Measurements from ENCODE around the gene RAD9A.
A peak's percentile ranks its signal among the peaks of the same experiment; 100 is the strongest.

RAD9A gene

GRCh38 chr11:67387518-67387917 lies 4.3 kb upstream of the RAD9A start:
- H3K4me3 ChIP-seq (ENCODE audit: low read depth in 1 of 2, low read length in 1 of 2): no peak overlapping the region
- peaks cover 4% of the 10 kb centered on the region for H3K27me3 ChIP-seq
- peaks cover 21 to 22% of the 10 kb centered on the region in 2 experiments for H3K4me1 ChIP-seq (ENCODE audit: control insufficient read depth in 1 of 2, insufficient read depth in 1 of 2, low read depth in 1 of 2, low read length in 1 of 2)
- no peaks in the 10 kb centered on the region for H3K9me3 ChIP-seq
- no peak overlapping the region for H3K27ac ChIP-seq
- TF ChIP-seq CTCF (IDR thresholded peaks at IDR 0.05): no peak
- H3K36me3 ChIP-seq: no peaks in the 10 kb centered on the region

- H3K27ac ChIP-seq: no peak overlapping the region
- no peak overlapping the region for H3K4me3 ChIP-seq (ENCODE audit: low read depth in 1 of 2, low read length in 1 of 2)
- TF ChIP-seq CTCF (IDR thresholded peaks at IDR 0.05): peak; percentile 55
- H3K27me3 ChIP-seq: peaks cover 4% of the 10 kb centered on the region
- no peaks in the 10 kb centered on the region for H3K9me3 ChIP-seq
- H3K36me3 ChIP-seq: peaks cover 4% of the 10 kb centered on the region
- H3K4me1 ChIP-seq (ENCODE audit: control insufficient read depth in 1 of 2, insufficient read depth in 1 of 2, low read depth in 1 of 2, low read length in 1 of 2): peaks cover 21 to 28% of the 10 kb centered on the region in 2 experiments
Measured at GRCh38 chr11:67389477-67389876, 2.3 kb upstream of the RAD9A start.

- Histone ChIP-seq H3K27me3 (peaks cover 4% of the 10 kb centered on the region), H3K27ac (peak overlapping the region; percentile 80), H3K4me3 (ENCODE audit: low read depth in 1 of 2, low read length in 1 of 2) (peak overlapping the region; percentile 82 to 96), H3K4me1 (ENCODE audit: control insufficient read depth in 1 of 2, insufficient read depth in 1 of 2, low read depth in 1 of 2, low read length in 1 of 2) (peaks cover 21 to 28% of the 10 kb centered on the region in 2 experiments), H3K36me3 (peaks cover 13% of the 10 kb centered on the region), H3K9me3 (no peaks in the 10 kb centered on the region)
- no peak for TF ChIP-seq CTCF (IDR thresholded peaks at IDR 0.05)
Measured at GRCh38 chr11:67390947-67391303, 861 bp upstream of the RAD9A start.

- peak overlapping the region; percentile 80 for H3K27ac ChIP-seq
- no peaks in the 10 kb centered on the region for H3K27me3 ChIP-seq
- peak overlapping the region; percentile 82 to 96 for H3K4me3 ChIP-seq (ENCODE audit: low read depth in 1 of 2, low read length in 1 of 2)
- peaks cover 30 to 31% of the 10 kb centered on the region in 2 experiments for H3K4me1 ChIP-seq (ENCODE audit: control insufficient read depth in 1 of 2, insufficient read depth in 1 of 2, low read depth in 1 of 2, low read length in 1 of 2)
- TF ChIP-seq CTCF (IDR thresholded peaks at IDR 0.05): no peak
- H3K36me3 ChIP-seq: peaks cover 26% of the 10 kb centered on the region
- no peaks in the 10 kb centered on the region for H3K9me3 ChIP-seq
Measured at GRCh38 chr11:67392183-67392715, 463 bp downstream of the RAD9A start.

GRCh38 chr11:67393437-67393836 lies 1.7 kb downstream of the RAD9A start:
- Histone ChIP-seq H3K4me3 (ENCODE audit: low read depth in 1 of 2, low read length in 1 of 2) (no peak overlapping the region), H3K4me1 (ENCODE audit: control insufficient read depth in 1 of 2, insufficient read depth in 1 of 2, low read depth in 1 of 2, low read length in 1 of 2) (peaks cover 36 to 38% of the 10 kb centered on the region in 2 experiments), H3K36me3 (peaks cover 38% of the 10 kb centered on the region), H3K27me3 (no peaks in the 10 kb centered on the region), H3K9me3 (no peaks in the 10 kb centered on the region), H3K27ac (no peak overlapping the region)
- TF ChIP-seq CTCF (IDR thresholded peaks at IDR 0.05): no peak

All from neutrophil (primary cell).